ENCODE results near the gene IGFBP7.

Gene IGFBP7

GRCh38 chr4:57132743-57133137 is 22.6 kb upstream of the IGFBP7 start:
- no peak for TF ChIP-seq SIN3A (IDR thresholded peaks at IDR 0.05; ENCODE audit: borderline replicate concordance, insufficient read depth, low read length)
- no peak for TF ChIP-seq FOXP2 (optimal IDR thresholded peaks at IDR 0.05; ENCODE audit: borderline replicate concordance, extremely low read depth, extremely low read length, insufficient read depth)
- no peak for TF ChIP-seq TAF1 (IDR thresholded peaks at IDR 0.05; ENCODE audit: borderline replicate concordance, insufficient read depth, low read length)
- TF ChIP-seq POLR2AphosphoS5 (IDR thresholded peaks at IDR 0.05; ENCODE audit: low read depth, low read length): no peak
- TF ChIP-seq, protein P1, sequence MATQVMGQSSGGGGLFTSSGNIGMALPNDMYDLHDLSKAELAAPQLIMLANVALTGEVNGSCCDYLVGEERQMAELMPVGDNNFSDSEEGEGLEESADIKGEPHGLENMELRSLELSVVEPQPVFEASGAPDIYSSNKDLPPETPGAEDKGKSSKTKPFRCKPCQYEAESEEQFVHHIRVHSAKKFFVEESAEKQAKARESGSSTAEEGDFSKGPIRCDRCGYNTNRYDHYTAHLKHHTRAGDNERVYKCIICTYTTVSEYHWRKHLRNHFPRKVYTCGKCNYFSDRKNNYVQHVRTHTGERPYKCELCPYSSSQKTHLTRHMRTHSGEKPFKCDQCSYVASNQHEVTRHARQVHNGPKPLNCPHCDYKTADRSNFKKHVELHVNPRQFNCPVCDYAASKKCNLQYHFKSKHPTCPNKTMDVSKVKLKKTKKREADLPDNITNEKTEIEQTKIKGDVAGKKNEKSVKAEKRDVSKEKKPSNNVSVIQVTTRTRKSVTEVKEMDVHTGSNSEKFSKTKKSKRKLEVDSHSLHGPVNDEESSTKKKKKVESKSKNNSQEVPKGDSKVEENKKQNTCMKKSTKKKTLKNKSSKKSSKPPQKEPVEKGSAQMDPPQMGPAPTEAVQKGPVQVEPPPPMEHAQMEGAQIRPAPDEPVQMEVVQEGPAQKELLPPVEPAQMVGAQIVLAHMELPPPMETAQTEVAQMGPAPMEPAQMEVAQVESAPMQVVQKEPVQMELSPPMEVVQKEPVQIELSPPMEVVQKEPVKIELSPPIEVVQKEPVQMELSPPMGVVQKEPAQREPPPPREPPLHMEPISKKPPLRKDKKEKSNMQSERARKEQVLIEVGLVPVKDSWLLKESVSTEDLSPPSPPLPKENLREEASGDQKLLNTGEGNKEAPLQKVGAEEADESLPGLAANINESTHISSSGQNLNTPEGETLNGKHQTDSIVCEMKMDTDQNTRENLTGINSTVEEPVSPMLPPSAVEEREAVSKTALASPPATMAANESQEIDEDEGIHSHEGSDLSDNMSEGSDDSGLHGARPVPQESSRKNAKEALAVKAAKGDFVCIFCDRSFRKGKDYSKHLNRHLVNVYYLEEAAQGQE (IDR thresholded peaks at IDR 0.05; ENCODE audit: insufficient read depth in 1 of 2, low read depth in 2 of 2, low read length in 2 of 2): no peak

- no peak for TF ChIP-seq POLR2AphosphoS5 (IDR thresholded peaks at IDR 0.05; ENCODE audit: low read depth, low read length)
- no peak for TF ChIP-seq FOXP2 (optimal IDR thresholded peaks at IDR 0.05; ENCODE audit: borderline replicate concordance, extremely low read depth, extremely low read length, insufficient read depth)
- TF ChIP-seq, protein P1 (IDR thresholded peaks at IDR 0.05; ENCODE audit: insufficient read depth in 1 of 2, low read depth in 2 of 2, low read length in 2 of 2): no peak
- no peak for TF ChIP-seq TAF1 (IDR thresholded peaks at IDR 0.05; ENCODE audit: borderline replicate concordance, insufficient read depth, low read length)
- no peak for TF ChIP-seq SIN3A (IDR thresholded peaks at IDR 0.05; ENCODE audit: borderline replicate concordance, insufficient read depth, low read length)
Measured at GRCh38 chr4:57131849-57132742, 21.9 kb upstream of the IGFBP7 start.

DNA sequence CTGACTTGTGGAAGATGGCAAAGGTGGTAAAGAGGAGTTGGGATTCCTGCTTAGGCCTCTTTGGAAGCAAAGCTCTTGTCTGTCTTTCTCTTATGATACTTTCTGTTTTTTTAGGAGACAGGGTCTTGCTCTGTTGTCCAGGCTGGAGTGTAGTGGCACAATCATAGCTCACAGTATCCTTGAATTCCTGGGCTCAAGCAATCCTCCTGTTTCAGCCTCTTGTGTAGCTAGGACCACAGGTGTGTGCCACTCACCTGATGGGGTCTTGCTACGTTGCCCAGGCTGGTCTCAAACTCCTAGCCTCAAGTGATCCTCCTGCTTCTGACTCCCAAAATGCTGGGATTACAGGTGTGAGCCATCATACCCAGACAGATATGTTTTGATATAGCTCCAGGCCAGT is 19.3 kb upstream of the IGFBP7 start:
- TF ChIP-seq FOXP2 (optimal IDR thresholded peaks at IDR 0.05; ENCODE audit: borderline replicate concordance, extremely low read depth, extremely low read length, insufficient read depth) (no peak), SIN3A (IDR thresholded peaks at IDR 0.05; ENCODE audit: borderline replicate concordance, insufficient read depth, low read length) (no peak), TAF1 (IDR thresholded peaks at IDR 0.05; ENCODE audit: borderline replicate concordance, insufficient read depth, low read length) (no peak), POLR2AphosphoS5 (IDR thresholded peaks at IDR 0.05; ENCODE audit: low read depth, low read length) (no peak)
- TF ChIP-seq, protein P1 (IDR thresholded peaks at IDR 0.05; ENCODE audit: insufficient read depth in 1 of 2, low read depth in 2 of 2, low read length in 2 of 2): no peak

DNA sequence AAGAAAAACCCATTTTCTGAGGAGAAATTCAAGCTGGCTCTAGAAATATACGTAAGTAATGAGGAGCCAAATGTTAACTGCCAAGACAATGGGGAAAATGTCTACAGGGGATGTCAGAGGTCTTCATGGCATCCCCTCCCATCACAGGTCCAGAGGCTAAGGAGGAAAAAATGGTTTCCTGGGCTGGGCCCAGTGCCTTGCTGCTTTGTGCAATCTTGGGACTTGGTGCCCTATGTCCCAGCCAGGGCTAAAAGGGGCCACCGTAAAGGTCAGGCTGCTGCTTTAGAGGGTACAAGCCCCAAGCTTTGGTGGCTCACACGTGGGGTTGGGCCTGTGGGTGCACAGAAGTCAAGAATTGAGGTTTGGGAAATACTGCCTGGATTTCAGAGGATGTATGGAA is 17.2 kb upstream of the IGFBP7 start:
- no peak for TF ChIP-seq TAF1 (IDR thresholded peaks at IDR 0.05; ENCODE audit: borderline replicate concordance, insufficient read depth, low read length)
- TF ChIP-seq FOXP2 (optimal IDR thresholded peaks at IDR 0.05; ENCODE audit: borderline replicate concordance, extremely low read depth, extremely low read length, insufficient read depth): no peak
- TF ChIP-seq, protein P1 (IDR thresholded peaks at IDR 0.05; ENCODE audit: insufficient read depth in 1 of 2, low read depth in 2 of 2, low read length in 2 of 2): no peak
- TF ChIP-seq POLR2AphosphoS5 (IDR thresholded peaks at IDR 0.05; ENCODE audit: low read depth, low read length): no peak
- no peak for TF ChIP-seq SIN3A (IDR thresholded peaks at IDR 0.05; ENCODE audit: borderline replicate concordance, insufficient read depth, low read length)
